T-helper 17 cell (primary cell): ENCODE measurements around the gene ADAM10. TPM values are rescaled to one million over a fixed set of nuclear protein-coding genes. Genes with fewer than 3 reads are reported as not detected.

Source experiments
- ATAC-seq: fragments of 150-1000 bp; cut with Tn5 transposase; 2 replicates; pipeline ENCODE4 v1.10.0; 2021; ENCODE audit warnings: mild to moderate bottlenecking, moderate library complexity
- DNase-seq, 3 donors: peaks; one replicate each; pipeline versions ENCODE4 v3.0.0 to v3.0.0-alpha.2; 2020 to 2021
- H3K9me3 ChIP-seq: one replicate; pipeline ENCODE4 v1.7.0; 2013; ENCODE audit warnings: low read length, mild to moderate bottlenecking; ENCODE audit not compliant: control insufficient read depth, poor library complexity, severe bottlenecking
- H3K27ac Mint-ChIP-seq: one replicate; pipeline ENCODE4 v1.8.0; 2022; ENCODE audit warnings: mild to moderate bottlenecking, moderate library complexity, mixed read lengths
- H3K27me3 Mint-ChIP-seq: one replicate; pipeline ENCODE4 v1.8.0; 2022; ENCODE audit warnings: mixed read lengths
- H3K36me3 Mint-ChIP-seq: one replicate; pipeline ENCODE4 v1.8.0; 2022; ENCODE audit warnings: low read depth, mixed read lengths
- H3K4me1 Mint-ChIP-seq: one replicate; pipeline ENCODE4 v1.8.0; 2022; ENCODE audit warnings: mild to moderate bottlenecking, mixed read lengths
- H3K4me3 Mint-ChIP-seq: one replicate; pipeline ENCODE4 v1.8.0; 2022; ENCODE audit warnings: mild to moderate bottlenecking, moderate library complexity, mixed read lengths
- total RNA-seq, 4 donors: library from RNA in 2 of 4; stranded (reverse) in 2 of 4; gene quantifications; one replicate each; pipeline ENCODE4 v1.2.3 and lab custom pipeline; 2022 to 2026

ADAM10 gene, protein sequence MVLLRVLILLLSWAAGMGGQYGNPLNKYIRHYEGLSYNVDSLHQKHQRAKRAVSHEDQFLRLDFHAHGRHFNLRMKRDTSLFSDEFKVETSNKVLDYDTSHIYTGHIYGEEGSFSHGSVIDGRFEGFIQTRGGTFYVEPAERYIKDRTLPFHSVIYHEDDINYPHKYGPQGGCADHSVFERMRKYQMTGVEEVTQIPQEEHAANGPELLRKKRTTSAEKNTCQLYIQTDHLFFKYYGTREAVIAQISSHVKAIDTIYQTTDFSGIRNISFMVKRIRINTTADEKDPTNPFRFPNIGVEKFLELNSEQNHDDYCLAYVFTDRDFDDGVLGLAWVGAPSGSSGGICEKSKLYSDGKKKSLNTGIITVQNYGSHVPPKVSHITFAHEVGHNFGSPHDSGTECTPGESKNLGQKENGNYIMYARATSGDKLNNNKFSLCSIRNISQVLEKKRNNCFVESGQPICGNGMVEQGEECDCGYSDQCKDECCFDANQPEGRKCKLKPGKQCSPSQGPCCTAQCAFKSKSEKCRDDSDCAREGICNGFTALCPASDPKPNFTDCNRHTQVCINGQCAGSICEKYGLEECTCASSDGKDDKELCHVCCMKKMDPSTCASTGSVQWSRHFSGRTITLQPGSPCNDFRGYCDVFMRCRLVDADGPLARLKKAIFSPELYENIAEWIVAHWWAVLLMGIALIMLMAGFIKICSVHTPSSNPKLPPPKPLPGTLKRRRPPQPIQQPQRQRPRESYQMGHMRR
- total RNA-seq (100 to 1,000 TPM; 137 to 142 TPM), total RNA-seq (lab: John Stamatoyannopoulos, UW) (124 to 137 reads per million in 2 donors)

DNA sequence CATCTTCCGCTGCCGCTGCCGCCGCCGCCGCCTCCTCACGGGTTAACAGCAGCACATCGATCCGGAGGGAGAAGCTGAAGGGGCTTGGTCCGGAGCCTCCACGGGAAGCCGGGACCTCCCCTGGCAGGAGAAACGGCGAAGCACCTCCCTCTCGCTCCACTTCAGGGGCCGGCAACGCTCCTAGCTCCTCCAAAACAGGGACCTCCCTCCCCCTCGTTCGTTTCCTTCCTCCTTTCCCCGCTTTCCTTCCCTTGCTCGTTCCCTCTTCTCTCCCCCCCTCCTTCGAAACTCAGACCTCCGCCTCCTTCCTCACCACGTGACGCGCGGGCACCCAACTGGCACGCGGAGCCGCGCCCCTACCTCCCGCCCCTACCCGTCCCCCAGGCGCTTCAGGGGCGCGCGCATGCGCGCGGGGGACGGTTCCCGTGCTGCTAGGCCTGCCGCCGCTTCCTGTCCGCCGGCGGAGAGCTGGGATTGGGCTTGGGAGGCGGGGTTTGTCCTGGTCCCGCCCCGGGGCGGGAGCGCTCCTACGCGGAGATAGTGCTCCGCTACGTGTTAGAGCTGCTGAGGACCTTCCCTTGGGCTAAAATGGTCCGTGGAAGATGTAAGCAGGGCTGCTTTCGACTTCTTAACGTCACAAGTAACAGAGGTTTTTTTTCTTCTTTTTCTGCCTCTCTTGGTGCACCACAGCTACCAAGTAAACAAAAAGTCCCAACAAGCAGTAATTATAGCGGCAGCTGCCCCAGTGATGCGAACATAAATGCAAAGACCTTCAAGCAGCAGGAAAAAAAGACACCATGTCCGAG lies at the start of gene ADAM10:
ADAM10 (minus strand) TSS at position 176 of the 806 bp plus-strand sequence; CDS start at position 3, 173 bp downstream.
- ATAC-seq, result peak; percentile 94
- H3K4me1 Mint-ChIP-seq, result peaks cover 30% of the 10 kb centered on the region
- H3K27ac Mint-ChIP-seq, result peak within 1 kb of the TSS; percentile 93
- DNase-seq, result peak; percentile 90 to 100 (median 99)
- peak within 1 kb of the TSS; percentile 97 for H3K4me3 Mint-ChIP-seq
- peaks cover 5% of the 10 kb centered on the region for H3K36me3 Mint-ChIP-seq
- peaks cover 8% of the 10 kb centered on the region for H3K27me3 Mint-ChIP-seq
- H3K9me3 ChIP-seq, result no peaks in the 10 kb centered on the region

DNA sequence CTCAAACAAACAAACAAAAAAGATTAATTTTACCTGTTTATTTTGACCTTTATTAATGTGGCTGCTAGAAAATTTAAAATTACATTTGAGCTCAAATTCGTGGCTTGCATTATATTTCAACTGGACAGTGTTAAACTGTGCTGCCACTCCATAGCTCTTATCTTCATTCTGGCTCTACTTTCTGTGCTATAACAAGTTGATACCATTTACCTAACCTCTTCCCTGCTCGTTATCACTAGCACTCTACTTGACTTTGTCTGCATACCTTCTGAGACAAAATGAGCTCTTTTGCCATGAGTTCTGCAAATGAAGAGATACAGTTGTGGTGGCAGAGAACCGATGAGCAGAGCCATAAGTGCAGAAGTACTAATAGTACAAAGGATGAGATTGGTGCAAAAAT lies 48.0 kb upstream of the ADAM10 start:
- ATAC-seq (no peak), DNase-seq (no peak)
- Mint-ChIP-seq H3K27ac (no peak overlapping the region), H3K4me1 (peaks cover 30% of the 10 kb centered on the region), H3K4me3 (no peak overlapping the region), H3K36me3 (peaks cover 3% of the 10 kb centered on the region), H3K27me3 (no peaks in the 10 kb centered on the region)
- H3K9me3 ChIP-seq, result no peaks in the 10 kb centered on the region

DNA sequence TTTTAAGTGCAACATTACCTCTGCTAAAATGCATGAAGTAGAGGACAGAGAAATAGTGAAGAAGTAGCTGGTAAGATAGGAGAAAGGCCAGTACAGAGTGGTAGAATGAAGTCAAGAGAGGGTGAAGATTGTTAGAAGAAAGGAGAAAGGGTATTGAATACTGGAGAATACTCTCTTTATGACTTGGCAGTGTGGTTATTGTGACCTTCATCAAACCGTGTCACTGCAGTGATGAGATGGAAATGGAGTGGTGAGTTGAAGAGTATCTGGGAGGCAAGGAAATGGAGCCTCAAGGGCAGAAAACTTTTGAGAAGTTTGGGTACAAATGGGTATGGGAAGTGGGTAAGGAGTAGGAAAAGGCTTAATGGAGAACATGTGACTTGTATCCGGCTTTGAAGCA lies 46.3 kb upstream of the ADAM10 start:
- DNase-seq (no peak), ATAC-seq (no peak)
- Mint-ChIP-seq H3K36me3 (peaks cover 7% of the 10 kb centered on the region), H3K4me3 (no peak overlapping the region), H3K27ac (no peak overlapping the region), H3K27me3 (no peaks in the 10 kb centered on the region), H3K4me1 (peaks cover 32% of the 10 kb centered on the region)
- no peaks in the 10 kb centered on the region for H3K9me3 ChIP-seq

DNA sequence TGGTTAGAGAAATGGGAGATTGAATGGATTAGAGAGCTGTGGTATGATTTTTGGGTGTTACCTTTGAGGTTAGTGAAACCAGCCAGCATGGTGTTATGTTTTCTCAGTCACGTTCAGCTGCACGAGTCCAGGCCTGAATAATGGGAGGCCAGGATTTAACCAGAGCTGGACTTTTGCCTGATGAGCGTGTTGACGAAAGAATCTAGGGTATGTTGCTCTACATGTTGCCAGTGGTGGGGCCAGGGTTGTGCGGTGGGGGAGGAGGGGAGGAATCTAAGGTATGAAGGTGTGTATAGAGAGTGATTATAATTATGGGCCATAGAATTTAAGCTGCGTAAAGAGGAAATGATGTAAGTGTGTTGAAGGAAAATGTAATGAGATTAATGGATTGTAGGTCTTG lies 44.4 kb upstream of the ADAM10 start:
- no peaks in the 10 kb centered on the region for H3K9me3 ChIP-seq
- peaks cover 26% of the 10 kb centered on the region for H3K4me1 Mint-ChIP-seq
- H3K27ac Mint-ChIP-seq, result no peak overlapping the region
- peaks cover 12% of the 10 kb centered on the region for H3K36me3 Mint-ChIP-seq
- H3K4me3 Mint-ChIP-seq, result no peak overlapping the region
- no peak for DNase-seq
- no peaks in the 10 kb centered on the region for H3K27me3 Mint-ChIP-seq
- no peak for ATAC-seq

DNA sequence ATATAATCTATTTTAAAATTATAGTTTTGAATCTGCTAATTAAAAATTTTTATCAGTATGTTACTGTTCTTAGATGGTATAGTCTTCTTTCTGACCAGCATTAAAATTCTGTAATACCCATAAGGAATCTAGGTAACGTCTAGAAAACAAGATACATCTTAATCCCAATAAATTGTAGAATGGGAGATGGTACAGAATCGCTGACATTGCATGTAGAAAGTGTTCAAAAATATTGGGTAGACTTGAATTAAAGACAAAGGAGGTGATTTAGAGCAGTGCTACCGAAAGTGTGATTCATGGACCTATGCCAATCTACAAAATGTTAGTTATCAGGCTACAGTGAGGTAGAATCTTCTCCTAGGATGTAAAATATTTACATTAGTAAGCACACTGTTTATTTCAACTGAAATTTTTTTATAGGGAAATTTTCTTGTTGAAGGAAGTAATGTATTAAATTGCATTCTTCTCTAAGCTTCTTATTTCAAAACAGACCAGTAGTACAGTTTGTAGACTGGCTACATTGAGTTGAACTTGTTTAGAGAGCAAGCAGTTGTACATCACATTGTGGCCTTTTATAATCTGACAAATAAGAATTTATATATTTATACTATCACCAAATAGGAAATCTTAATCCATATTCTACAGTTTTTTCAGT lies 38.7 kb upstream of the ADAM10 start:
- Mint-ChIP-seq H3K27ac (no peak overlapping the region), H3K36me3 (peaks cover 11% of the 10 kb centered on the region), H3K27me3 (no peaks in the 10 kb centered on the region), H3K4me1 (peaks cover 7% of the 10 kb centered on the region), H3K4me3 (no peak overlapping the region)
- ATAC-seq, result no peak
- no peak for DNase-seq
- H3K9me3 ChIP-seq, result no peaks in the 10 kb centered on the region

DNA sequence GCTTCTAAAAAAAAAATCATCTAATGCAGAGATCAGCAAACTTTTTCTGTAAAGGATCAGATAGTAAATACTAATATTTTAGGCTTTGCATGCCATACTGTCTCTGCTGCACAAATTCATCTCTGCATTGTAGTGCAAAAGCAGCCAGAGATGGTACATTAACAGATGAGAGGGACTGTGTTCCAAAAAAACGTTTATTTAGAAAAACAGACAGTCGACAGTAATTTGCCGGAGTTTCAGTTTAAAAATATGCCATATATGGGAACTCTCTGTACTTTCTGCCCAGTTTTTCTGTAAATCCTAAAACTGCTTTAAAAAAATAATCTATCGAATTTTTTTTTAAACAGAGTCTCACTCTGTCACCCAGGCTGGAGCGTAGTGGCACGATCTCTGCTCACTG lies 35.8 kb upstream of the ADAM10 start:
- H3K27me3 Mint-ChIP-seq, result no peaks in the 10 kb centered on the region
- H3K27ac Mint-ChIP-seq, result no peak overlapping the region
- DNase-seq (no peak), ATAC-seq (no peak)
- H3K36me3 Mint-ChIP-seq, result peaks cover 4% of the 10 kb centered on the region
- no peaks in the 10 kb centered on the region for H3K9me3 ChIP-seq
- H3K4me3 Mint-ChIP-seq, result no peak overlapping the region
- peaks cover 5% of the 10 kb centered on the region for H3K4me1 Mint-ChIP-seq

DNA sequence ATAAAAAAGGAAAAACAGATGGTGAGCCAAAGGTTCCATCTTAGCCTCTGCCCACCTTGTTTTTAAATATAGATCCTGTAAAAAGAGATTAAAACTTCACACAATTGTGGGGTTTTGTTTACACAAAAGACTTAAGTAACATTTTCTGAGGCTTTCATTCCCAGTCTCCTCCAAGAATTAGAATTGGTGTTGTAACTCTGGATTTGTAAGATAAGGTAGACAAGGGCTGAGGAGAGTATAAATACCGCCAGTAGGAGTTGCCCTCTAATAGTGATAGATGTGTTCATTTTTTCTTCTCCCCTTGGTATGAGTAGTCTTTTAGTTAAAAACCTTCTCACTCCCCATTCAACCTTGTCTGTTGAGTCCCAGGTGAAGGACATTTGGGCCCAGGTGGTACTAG lies 30.0 kb upstream of the ADAM10 start:
- H3K9me3 ChIP-seq, result no peaks in the 10 kb centered on the region

DNA sequence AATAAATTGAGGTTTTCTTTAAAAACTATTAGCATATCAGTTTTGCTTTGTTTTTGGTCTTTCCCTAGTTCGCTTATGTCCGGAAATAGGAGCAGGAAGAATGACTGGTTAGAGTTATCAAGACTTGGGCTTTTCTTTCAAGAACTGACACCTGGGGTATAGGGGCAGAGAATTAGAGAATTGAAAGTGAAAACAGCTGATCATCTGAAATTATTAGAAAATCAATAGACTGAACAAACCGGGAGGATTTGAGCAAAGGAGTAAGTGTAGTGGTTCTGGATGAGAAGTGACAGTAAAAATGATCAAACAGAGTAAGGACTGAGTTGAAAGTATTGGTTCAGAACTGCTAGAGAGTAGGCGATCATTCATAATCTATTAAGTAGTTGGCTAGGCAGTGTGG lies 27.6 kb upstream of the ADAM10 start:
- Mint-ChIP-seq H3K4me1 (peaks cover 17% of the 10 kb centered on the region), H3K27ac (no peak overlapping the region), H3K27me3 (no peaks in the 10 kb centered on the region), H3K4me3 (peak overlapping the region; percentile 33), H3K36me3 (peaks cover 3% of the 10 kb centered on the region)
- no peak for ATAC-seq
- DNase-seq, result no peak
- no peaks in the 10 kb centered on the region for H3K9me3 ChIP-seq

More for the DNA sequence above, 30.0 kb upstream of the ADAM10 start:
- Mint-ChIP-seq H3K27me3 (no peaks in the 10 kb centered on the region), H3K4me1 (peaks cover 14% of the 10 kb centered on the region), H3K36me3 (peaks cover 3% of the 10 kb centered on the region), H3K27ac (no peak overlapping the region), H3K4me3 (no peak overlapping the region)
- no peak for ATAC-seq
- DNase-seq, result no peak

DNA sequence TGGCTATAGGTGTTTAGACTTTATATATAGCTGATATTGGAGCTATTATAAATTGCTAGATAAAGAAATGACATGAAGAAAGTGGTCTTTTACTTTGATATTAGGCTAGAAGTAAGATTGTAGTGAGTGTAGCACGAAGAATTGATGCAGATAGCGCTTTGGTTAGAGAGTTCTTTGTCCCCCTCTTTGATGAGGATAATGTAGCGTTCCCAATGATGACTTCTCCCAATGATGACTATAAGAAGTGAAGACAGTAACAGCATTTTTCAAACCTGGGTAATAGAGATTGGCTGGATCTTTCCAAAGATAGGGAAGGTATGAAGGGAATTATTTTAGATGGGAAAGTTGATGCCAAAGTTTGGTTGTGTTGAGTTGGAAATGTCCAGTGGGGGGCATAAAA lies 25.9 kb upstream of the ADAM10 start:
- Mint-ChIP-seq H3K4me1 (peaks cover 17% of the 10 kb centered on the region), H3K4me3 (no peak overlapping the region), H3K27ac (no peak overlapping the region), H3K27me3 (no peaks in the 10 kb centered on the region), H3K36me3 (peaks cover 3% of the 10 kb centered on the region)
- no peaks in the 10 kb centered on the region for H3K9me3 ChIP-seq
- ATAC-seq (no peak), DNase-seq (no peak)

DNA sequence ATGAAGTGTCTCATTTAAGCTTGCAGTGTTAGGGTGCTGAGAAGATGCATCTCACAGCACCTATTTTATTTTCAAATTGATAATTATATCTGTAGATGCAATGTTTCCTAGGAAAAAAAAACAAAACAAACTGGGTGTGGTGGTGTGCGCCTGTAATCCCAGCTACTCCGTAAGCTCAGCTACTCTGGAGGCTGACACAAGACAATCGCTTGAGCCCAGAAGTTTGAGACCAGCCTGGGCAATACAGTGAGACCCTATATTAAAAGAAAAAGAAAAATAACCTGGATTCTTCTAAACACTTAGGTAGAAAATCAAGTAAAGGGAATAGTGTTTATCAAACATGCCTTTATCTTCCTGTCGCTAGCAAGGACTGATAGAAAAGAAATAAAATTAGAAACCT lies 23.5 kb upstream of the ADAM10 start:
- Mint-ChIP-seq H3K4me1 (peaks cover 12% of the 10 kb centered on the region), H3K27ac (no peak overlapping the region), H3K27me3 (no peaks in the 10 kb centered on the region), H3K4me3 (no peak overlapping the region), H3K36me3 (peaks cover 3% of the 10 kb centered on the region)
- DNase-seq (no peak), ATAC-seq (no peak)
- no peaks in the 10 kb centered on the region for H3K9me3 ChIP-seq

DNA sequence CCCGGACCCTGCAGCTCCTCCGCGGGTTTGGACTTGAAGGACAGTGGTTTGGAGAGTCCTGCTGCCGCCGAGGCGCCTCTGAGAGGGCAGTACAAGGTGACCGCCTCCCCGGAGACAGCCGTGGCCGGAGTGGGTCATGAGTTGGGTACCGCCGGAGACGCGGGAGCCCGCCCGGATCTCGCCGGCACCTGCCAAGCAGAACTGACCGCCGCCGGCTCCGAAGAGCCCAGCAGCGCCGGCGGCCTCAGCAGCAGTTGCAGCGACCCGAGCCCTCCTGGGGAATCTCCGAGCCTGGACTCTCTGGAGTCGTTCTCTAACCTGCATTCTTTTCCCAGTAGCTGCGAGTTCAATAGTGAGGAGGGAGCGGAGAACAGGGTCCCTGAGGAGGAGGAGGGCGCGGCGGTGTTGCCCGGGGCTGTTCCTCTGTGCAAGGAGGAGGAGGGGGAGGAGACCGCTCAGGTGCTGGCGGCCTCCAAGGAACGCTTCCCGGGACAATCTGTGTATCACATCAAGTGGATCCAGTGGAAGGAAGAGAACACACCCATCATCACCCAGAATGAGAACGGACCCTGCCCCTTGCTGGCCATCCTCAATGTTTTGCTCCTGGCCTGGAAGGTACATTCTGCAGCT lies 22.2 kb upstream of the ADAM10 start:
- Mint-ChIP-seq H3K27ac (peak overlapping the region; percentile 90), H3K36me3 (no peaks in the 10 kb centered on the region)
- no peak for ATAC-seq

DNA sequence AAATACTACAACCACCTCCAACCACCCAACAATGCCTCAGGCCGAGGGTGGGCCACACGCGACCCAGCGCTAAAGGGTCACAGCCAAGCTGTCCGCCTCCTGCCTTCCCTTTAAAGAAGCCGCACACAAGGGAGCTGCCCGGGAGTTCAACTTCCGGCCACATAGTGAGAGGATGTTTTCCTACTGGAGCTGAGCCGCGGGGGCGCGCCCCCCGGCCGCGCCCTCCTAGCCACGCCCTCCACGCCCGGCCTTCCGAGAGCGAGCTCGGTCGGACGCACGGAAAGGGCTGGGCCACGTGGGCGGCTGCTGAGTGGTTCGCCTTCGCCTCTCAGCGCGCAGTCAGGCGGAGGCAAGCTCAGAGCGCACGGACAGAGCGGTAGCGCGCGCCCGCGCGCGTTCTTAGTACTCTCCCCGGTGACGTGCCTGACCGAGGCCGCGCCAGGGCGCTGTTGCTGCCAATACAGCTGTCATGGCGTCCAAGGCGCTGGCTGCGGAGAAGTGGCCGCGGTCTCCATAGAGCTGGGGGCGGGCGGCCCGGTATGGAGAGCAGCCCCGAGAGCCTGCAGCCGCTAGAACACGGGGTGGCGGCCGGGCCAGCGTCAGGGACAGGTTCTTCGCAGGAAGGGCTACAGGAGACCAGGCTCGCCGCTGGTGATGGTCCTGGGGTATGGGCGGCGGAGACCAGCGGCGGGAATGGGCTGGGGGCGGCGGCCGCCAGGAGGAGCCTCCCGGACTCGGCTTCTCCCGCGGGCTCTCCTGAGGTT lies 21.5 kb upstream of the ADAM10 start, which contains the start of gene MINDY2:
MINDY2 (plus strand) TSS at position 446 of the 764 bp plus-strand sequence; CDS start at position 540, 94 bp downstream.
- Mint-ChIP-seq H3K27ac (peak within 1 kb of the TSS; percentile 90), H3K4me1 (peaks cover 6% of the 10 kb centered on the region), H3K27me3 (no peaks in the 10 kb centered on the region), H3K36me3 (no peaks in the 10 kb centered on the region), H3K4me3 (no peak within 1 kb of the TSS)
- DNase-seq, result peak; percentile 85 to 86 (median 86)
- no peaks in the 10 kb centered on the region for H3K9me3 ChIP-seq
- peak; percentile 96 for ATAC-seq

More for the DNA sequence above, 22.2 kb upstream of the ADAM10 start:
- no peaks in the 10 kb centered on the region for H3K9me3 ChIP-seq
- H3K4me1 Mint-ChIP-seq, result peaks cover 6% of the 10 kb centered on the region
- no peak overlapping the region for H3K4me3 Mint-ChIP-seq
- H3K27me3 Mint-ChIP-seq, result no peaks in the 10 kb centered on the region
- peak in 2 of 3 donors; percentile 11 to 18 for DNase-seq
